Nephron (organoid): Measurements from ENCODE around the gene NRARP.

ENCODE experiments used
- H3K27ac Mint-ChIP-seq, 3 experiments: 2 replicates each; pipeline ENCODE4 v1.8.0; 2020; ENCODE audit warnings: mixed read lengths in 3 of 3, mild to moderate bottlenecking in 2 of 3, moderate library complexity in 1 of 3
- H3K27me3 Mint-ChIP-seq: 2 replicates; pipeline ENCODE4 v1.8.0; 2021; ENCODE audit warnings: low read depth, mild to moderate bottlenecking, moderate library complexity, mixed read lengths
- H3K36me3 Mint-ChIP-seq: 2 replicates; pipeline ENCODE4 v1.8.0; 2020; ENCODE audit warnings: low read depth, mixed read lengths
- H3K4me1 Mint-ChIP-seq: 2 replicates; pipeline ENCODE4 v1.8.0; 2020; ENCODE audit warnings: mixed read lengths
- H3K4me3 Mint-ChIP-seq, 3 experiments: 2 replicates each; pipeline ENCODE4 v1.8.0; 2020; ENCODE audit warnings: mild to moderate bottlenecking in 3 of 3, mixed read lengths in 3 of 3, moderate library complexity in 2 of 3
- H3K9me3 Mint-ChIP-seq: 2 replicates; pipeline ENCODE4 v1.8.0; 2020; ENCODE audit warnings: mixed read lengths
- CTCF ChIP-seq, 3 experiments: fragments of 200-600 bp; sonication (generic); IDR thresholded peaks; one replicate each; pipeline ENCODE4 v1.5.0; 2021; ENCODE audit warnings: antibody characterized with exemption in 3 of 3; ENCODE audit not compliant: unreplicated experiment in 3 of 3

NRARP gene

GRCh38 chr9:137300567-137301080 lies 1.4 kb downstream of the NRARP start:
- peaks cover 30% of the 10 kb centered on the region for H3K27me3 Mint-ChIP-seq
- peak overlapping the region; percentile 64 to 96 (median 83) for H3K27ac Mint-ChIP-seq
- H3K4me1 Mint-ChIP-seq: peaks cover 22% of the 10 kb centered on the region
- no peak for TF ChIP-seq CTCF (IDR thresholded peaks at IDR 0.05; ENCODE audit: unreplicated experiment in 3 of 3)
- peak overlapping the region; percentile 89 to 97 (median 96) for H3K4me3 Mint-ChIP-seq
- no peaks in the 10 kb centered on the region for H3K36me3 Mint-ChIP-seq
- no peaks in the 10 kb centered on the region for H3K9me3 Mint-ChIP-seq

GRCh38 chr9:137299938-137300337 lies 2.1 kb downstream of the NRARP start:
- Mint-ChIP-seq H3K27me3 (peaks cover 30% of the 10 kb centered on the region), H3K4me3 (peak overlapping the region; percentile 82 to 87 (median 86)), H3K9me3 (no peaks in the 10 kb centered on the region), H3K4me1 (peaks cover 22% of the 10 kb centered on the region), H3K36me3 (no peaks in the 10 kb centered on the region), H3K27ac (peak overlapping the region in 2 of 3 experiments; percentile 61 to 73)
- TF ChIP-seq CTCF (IDR thresholded peaks at IDR 0.05; ENCODE audit: unreplicated experiment in 3 of 3): no peak

GRCh38 chr9:137299203-137299565 lies 2.9 kb downstream of the NRARP start:
- peaks cover 22% of the 10 kb centered on the region for H3K4me1 Mint-ChIP-seq

GRCh38 chr9:137298401-137299202 lies 3.5 kb downstream of the NRARP start:
- TF ChIP-seq CTCF (IDR thresholded peaks at IDR 0.05; ENCODE audit: unreplicated experiment in 3 of 3): no peak
- Mint-ChIP-seq H3K4me1 (peaks cover 27% of the 10 kb centered on the region), H3K9me3 (peaks cover 2% of the 10 kb centered on the region), H3K27me3 (peaks cover 38% of the 10 kb centered on the region), H3K27ac (no peak overlapping the region), H3K36me3 (no peaks in the 10 kb centered on the region), H3K4me3 (peak overlapping the region; percentile 51 to 62 (median 59))

More at GRCh38 chr9:137299203-137299565, 2.9 kb downstream of the NRARP start:
- Mint-ChIP-seq H3K36me3 (no peaks in the 10 kb centered on the region), H3K9me3 (no peaks in the 10 kb centered on the region), H3K4me3 (peak overlapping the region; percentile 50 to 59 (median 51)), H3K27me3 (peaks cover 35% of the 10 kb centered on the region), H3K27ac (no peak overlapping the region)
- no peak for TF ChIP-seq CTCF (IDR thresholded peaks at IDR 0.05; ENCODE audit: unreplicated experiment in 3 of 3)

DNA sequence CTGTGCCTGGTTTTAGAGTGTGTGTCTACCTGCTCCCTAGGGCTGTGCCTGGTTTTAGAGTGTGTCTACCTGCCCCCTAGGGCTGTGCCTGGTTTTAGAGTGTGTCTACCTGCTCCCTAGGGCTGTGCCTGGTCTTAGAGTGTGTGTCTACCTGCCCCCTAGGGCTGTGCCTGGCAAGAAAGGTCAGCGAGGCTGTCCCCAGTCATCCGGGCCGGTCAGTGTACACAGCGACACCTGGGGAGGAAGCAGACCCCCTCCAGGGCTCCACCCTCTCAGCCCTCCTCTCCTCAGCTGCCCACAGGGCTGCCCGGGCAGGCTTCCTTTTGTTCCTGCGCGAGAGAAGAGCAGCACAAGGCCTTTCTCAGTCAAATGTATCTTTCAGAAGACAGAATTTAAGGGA lies 4.1 kb downstream of the NRARP start:
- Mint-ChIP-seq H3K27ac (no peak overlapping the region), H3K9me3 (peaks cover 4% of the 10 kb centered on the region), H3K27me3 (peaks cover 32% of the 10 kb centered on the region), H3K4me3 (peak overlapping the region in 2 of 3 experiments; percentile 23 to 28), H3K4me1 (peaks cover 26% of the 10 kb centered on the region), H3K36me3 (no peaks in the 10 kb centered on the region)
- no peak for TF ChIP-seq CTCF (IDR thresholded peaks at IDR 0.05; ENCODE audit: unreplicated experiment in 3 of 3)
